HG02763 (cell line): ENCODE measurements around the gene GABARAP.

ENCODE experiments used
- ATAC-seq: cut with Tn5 transposase; IDR thresholded peaks from one replicate; pipeline ENCODE4 v1.9.1; 2021; ENCODE audit warnings: mild to moderate bottlenecking, moderate library complexity; ENCODE audit not compliant: unreplicated experiment

Gene GABARAP

DNA sequence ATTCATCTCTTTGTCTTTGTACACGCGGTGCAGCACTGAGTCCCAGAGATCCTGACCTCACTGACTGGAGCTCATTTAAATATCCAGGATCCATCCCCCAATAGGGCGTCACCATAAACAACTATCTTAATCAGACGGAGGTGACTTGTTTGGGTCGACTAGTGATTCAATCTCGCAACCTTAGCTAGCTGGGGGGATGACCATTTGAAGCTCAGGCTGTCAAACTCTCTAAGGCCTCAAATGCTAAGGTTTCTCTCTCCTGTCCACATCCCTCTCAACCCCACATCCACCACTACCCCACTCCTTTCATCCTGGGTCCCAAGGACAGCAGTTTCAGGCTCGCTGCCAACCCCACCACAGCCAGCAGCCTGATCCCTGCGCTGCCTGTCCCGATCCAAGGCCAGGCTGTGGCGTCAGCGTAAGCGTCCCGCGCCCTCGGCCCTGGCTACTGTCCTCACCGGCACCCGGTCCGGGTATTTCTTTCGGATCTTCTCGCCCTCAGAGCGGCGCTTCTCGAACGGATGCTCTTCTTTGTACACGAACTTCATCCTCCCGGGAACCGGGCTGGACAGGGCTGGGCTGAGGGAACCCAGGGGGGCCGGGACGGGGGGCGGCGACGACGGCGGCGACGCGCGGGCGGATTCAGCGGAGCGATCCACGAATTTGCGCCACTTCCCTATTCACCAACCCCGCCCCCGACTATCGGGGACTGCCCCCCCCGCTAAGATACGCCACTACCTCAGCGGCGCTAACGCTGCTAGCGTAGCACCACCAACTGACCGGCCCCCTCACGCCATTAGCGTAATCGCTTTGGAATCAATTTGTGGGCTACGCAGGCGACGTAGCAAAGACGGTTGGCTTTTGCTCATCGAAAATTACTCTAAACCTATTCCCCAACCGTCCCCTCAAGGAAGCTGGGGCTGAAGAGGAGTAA, at the start of gene GABARAP:
Gene GABARAP (minus strand): TSS at position 667 of the 934 bp plus-strand sequence. CDS start 119 bp downstream, at position 548.
- peak; percentile 31 for ATAC-seq

GRCh38 chr17:7290685-7291084, 48.4 kb upstream of the GABARAP start:
- no peak for ATAC-seq

DNA sequence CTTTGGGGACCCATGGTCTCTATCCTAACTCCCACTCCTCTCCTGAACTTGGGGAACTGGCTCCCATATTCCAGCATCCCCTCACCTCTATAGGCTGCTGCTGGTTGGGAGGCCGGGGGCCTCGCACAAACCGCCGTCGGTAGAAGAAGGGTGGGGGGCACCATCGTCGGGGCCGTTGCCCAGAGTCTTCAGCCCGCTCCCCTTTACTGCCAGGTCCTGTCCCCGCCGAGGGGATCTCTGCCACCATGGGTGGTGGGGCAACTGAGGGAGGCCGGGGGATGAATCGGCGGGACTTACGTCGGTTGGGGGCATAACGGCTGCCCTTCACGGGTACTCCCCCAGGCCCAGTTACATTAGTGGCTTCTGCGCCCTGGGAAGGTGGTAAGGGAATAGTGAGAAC, 47.9 kb upstream of the GABARAP start:
- ATAC-seq, result no peak

DNA sequence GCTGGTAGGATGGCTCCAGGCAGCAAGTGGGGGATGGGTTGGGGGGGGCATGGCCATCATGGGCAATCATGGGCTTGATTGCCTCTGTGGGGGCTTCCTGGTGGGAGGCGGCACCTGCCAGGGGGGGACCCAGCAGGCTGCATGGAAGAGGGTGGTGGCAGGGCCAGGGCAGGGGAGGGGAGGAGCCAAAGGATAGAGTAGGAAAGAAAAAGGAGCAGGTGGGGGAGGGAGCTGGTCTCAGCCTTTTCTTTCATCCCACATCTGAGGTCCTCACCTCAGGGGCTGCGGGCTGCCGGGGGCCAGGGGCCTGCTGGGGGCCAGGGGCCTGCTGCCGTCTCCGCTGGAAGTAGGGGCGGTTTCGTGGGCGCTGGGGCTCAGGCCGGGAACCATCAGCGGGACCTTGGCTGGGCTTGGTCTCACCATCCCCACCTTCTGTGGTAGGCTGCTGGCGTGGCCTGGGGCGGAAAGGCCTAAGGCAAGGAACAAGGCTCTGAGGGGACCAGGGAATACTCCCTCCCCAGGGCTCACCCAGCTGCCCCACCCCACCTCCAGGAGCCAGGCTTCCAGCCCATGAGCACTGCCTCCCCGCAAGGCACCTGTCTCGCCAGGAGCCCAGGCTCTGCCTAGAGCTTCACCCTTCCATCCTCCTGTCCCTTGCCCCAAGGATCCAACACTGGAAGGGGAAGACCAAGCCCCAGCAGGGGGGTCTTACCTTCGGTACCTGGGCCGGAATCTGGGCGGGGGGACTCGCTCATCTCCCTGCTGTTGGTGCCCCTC, 47.2 kb upstream of the GABARAP start:
- ATAC-seq, result no peak

- ATAC-seq, result no peak
These were observed 43.4 kb upstream of the GABARAP start for GRCh38 chr17:7285679-7286078.

DNA sequence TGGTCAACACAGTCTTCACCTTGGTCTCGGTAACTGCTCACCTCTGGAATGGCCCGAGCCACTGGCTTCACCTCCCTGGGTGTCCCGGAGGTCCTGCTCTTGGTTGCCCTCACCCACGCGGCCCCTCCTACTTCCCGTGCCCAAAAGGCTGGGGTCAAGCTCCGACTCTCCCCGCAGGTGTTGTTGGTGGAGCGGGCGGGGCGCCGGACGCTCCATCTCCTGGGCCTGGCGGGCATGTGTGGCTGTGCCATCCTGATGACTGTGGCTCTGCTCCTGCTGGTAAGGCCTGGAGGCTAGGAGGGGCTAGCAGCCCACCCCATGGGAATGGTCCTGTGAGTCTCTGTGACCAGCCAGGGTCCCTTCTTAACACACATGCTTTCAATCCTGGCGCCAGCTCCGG, 42.7 kb upstream of the GABARAP start:
- no peak for ATAC-seq

DNA sequence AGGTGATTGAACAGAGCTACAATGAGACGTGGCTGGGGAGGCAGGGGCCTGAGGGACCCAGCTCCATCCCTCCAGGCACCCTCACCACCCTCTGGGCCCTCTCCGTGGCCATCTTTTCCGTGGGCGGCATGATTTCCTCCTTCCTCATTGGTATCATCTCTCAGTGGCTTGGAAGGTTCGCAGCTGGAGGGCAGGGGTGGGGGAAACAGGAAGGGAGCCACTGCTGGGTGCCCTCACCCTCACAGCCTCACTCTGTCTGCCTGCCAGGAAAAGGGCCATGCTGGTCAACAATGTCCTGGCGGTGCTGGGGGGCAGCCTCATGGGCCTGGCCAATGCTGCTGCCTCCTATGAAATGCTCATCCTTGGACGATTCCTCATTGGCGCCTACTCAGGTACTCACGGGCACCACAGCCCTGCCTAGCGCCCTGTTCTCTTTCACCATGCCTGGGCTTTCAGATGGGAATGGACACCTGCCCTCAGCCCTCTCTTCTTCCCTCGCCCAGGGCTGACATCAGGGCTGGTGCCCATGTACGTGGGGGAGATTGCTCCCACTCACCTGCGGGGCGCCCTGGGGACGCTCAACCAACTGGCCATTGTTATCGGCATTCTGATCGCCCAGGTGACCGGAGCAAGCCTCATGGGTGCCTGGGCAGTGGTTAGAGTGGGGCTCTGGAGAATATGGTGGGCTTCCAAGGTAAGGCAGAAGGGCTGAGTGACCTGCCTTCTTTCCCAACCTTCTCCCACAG, 41.4 kb upstream of the GABARAP start:
- no peak for ATAC-seq

GRCh38 chr17:7282752-7283321, 40.6 kb upstream of the GABARAP start:
- ATAC-seq, result no peak

DNA sequence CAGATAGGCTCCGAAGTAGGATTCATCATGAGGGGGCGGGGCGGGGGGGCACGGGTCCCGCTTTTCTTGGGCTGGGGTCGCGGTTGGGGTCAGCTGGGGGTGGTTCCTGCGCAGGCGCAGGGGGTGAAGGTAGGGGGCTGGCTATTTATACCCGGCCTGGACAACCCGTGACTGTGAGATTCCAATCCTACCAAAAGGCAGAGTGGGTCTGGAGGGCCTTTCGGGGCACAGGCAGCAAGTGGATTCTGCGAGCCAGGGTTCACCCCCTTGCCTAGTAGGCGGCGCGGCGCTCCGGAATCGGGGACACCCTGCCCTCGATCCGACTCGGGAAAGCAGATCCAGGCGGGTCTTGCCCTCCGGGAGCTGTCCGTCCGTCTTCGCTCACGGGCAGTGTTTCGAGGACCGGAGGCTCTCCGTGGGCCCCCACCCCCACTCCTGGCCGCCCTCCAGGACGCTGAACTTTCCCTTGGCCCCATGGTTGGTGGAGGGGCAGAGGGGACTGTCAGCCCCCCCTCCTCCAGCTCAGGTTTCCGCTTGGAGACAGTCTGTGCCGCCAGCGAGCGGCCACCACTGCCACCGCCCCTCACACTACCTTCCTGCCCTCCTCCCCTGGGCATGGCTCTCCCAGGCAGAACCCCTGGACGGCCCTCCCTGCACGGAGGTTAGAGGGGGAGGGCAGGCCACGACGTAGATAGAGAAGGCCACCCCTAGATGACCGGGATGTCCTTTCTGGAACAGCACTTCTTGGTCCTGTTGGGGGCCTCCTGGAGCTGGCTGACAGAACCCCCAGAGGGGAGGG, 39.9 kb upstream of the GABARAP start:
- ATAC-seq, result no peak

DNA sequence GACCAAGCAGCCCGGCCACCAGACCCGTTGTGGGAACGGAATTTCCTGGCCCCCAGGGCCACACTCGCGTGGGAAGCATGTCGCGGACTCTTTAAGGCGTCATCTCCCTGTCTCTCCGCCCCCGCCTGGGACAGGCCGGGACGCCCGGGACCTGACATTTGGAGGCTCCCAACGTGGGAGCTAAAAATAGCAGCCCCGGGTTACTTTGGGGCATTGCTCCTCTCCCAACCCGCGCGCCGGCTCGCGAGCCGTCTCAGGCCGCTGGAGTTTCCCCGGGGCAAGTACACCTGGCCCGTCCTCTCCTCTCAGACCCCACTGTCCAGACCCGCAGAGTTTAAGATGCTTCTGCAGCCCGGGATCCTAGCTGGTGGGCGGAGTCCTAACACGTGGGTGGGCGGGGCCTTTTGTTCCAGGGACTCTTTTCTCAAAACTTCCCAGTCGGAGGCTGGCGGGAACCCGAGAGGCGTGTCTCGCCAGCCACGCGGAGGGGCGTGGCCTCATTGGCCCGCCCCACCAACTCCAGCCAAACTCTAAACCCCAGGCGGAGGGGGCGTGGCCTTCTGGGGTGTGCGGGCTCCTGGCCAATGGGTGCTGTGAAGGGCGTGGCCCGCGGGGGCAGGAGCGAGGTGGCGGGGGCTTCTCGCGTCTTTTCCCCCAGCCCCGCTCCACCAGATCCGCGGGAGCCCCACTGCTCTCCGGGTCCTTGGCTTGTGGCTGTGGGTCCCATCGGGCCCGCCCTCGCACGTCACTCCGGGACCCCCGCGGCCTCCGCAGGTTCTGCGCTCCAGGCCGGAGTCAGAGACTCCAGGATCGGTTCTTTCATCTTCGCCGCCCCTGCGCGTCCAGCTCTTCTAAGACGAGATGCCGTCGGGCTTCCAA, 39.1 kb upstream of the GABARAP start, which contains the start of gene SLC2A4:
Gene SLC2A4 (plus strand): TSS at position 645 of the 879 bp plus-strand sequence. CDS start 217 bp downstream, at position 862.
- peak; percentile 65 for ATAC-seq

GRCh38 chr17:7280519-7281073, 38.3 kb upstream of the GABARAP start:
- ATAC-seq, result peak; percentile 72

DNA sequence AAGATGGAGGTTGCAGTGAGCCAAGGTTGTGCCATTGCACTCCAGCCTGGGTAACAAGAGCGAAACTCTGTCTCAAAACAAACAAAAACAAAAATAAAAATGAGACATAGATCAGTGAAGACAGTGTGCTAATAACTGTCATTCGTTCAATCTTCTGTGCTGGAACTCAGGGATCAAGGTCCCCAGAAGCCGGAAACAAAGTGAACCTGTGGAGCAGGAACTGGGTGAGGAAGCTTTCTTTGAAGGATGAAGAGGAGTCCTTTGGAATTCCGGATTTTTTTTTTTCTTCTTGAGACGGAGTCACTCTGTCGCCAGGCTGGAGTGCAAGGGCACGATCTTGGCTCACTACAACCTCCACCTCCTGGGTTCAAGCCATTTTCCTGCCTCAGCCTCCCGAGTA, 37.2 kb upstream of the GABARAP start:
- no peak for ATAC-seq

GRCh38 chr17:7266784-7267183, 24.5 kb upstream of the GABARAP start:
- ATAC-seq, result no peak

GRCh38 chr17:7263801-7264078, 21.5 kb upstream of the GABARAP start:
- ATAC-seq, result no peak

DNA sequence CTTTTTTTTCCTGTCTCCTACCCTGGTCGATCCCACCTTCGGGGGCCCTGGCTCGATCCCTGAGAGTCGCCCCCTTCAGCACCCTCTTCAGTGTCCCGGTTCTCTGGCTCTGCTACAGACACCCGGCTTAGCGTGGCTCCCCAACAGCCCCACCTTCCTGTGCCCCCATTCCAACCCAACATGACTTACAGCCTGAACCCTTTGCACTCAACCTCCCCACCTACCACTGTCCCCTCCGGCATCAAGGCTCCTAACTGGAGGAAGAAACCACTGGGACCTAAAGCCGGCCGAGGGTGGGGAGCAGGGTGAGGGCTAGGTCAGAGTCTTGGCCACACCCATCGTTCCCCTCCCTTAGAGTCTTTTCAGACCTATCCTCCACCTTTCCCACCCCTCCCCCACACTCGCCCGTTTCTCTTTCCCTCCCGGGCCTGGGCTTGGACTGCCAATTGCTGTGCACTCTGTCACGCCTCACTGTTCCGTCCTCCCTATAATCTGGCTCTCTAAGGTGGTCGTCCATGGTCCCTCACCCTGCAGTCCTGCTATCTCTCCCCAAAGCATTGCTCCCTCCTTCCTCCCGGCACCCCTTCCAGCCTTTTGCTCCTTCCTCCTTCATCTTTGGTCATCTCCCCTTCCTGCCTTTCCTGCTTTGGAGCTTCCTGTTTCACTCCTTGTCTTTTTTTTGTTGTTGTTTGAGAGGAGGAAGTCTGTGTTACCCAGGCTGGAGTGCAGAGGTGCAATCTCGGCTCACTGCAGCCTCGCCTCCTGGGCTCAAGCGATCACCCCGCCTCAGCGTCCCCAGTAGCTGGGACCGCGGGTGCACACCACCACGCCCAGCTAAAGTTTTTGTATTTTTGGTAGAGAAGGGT, 20.9 kb upstream of the GABARAP start:
- ATAC-seq, result no peak

- no peak for ATAC-seq
These were observed 20.1 kb upstream of the GABARAP start, which contains the start of gene CLDN7 for GRCh38 chr17:7262192-7262934. Gene CLDN7 (minus strand): TSS chr17:7262478. CDS start chr17:7262043, 435 bp downstream.
